ENCODE results near the gene LCN6. TPM values are rescaled to one million over a fixed set of nuclear protein-coding genes. Genes with fewer than 3 reads are reported as not detected.
A peak's percentile ranks its signal among the peaks of the same experiment; 100 is the strongest.

LCN6 gene
- total RNA-seq, 1 donor from 2014 or later, result not detected

GRCh38 chr9:136784997-136785361 lies 36.7 kb upstream of the LCN6 start:
- H3K4me3 Mint-ChIP-seq, result no peak overlapping the region
- no peaks in the 10 kb centered on the region for H3K36me3 Mint-ChIP-seq (ENCODE audit: low read depth)
- peaks cover 23% of the 10 kb centered on the region for H3K4me1 Mint-ChIP-seq
- peaks cover 22% of the 10 kb centered on the region for H3K27me3 Mint-ChIP-seq (ENCODE audit: low read depth)
- no peak overlapping the region for H3K27ac Mint-ChIP-seq (ENCODE audit: unreplicated experiment)
- TF ChIP-seq, protein P1, sequence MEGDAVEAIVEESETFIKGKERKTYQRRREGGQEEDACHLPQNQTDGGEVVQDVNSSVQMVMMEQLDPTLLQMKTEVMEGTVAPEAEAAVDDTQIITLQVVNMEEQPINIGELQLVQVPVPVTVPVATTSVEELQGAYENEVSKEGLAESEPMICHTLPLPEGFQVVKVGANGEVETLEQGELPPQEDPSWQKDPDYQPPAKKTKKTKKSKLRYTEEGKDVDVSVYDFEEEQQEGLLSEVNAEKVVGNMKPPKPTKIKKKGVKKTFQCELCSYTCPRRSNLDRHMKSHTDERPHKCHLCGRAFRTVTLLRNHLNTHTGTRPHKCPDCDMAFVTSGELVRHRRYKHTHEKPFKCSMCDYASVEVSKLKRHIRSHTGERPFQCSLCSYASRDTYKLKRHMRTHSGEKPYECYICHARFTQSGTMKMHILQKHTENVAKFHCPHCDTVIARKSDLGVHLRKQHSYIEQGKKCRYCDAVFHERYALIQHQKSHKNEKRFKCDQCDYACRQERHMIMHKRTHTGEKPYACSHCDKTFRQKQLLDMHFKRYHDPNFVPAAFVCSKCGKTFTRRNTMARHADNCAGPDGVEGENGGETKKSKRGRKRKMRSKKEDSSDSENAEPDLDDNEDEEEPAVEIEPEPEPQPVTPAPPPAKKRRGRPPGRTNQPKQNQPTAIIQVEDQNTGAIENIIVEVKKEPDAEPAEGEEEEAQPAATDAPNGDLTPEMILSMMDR (conservative IDR thresholded peaks at IDR 0.05), result no peak
- H3K9me3 Mint-ChIP-seq, result no peaks in the 10 kb centered on the region
- DNase-seq (ENCODE audit: low read depth, low spot score), result no peak

- peaks cover 23% of the 10 kb centered on the region for H3K4me1 Mint-ChIP-seq
- H3K4me3 Mint-ChIP-seq, result no peak overlapping the region
- no peak for DNase-seq (ENCODE audit: low read depth, low spot score)
- TF ChIP-seq, protein P1 (conservative IDR thresholded peaks at IDR 0.05), result peak; percentile 66
- no peaks in the 10 kb centered on the region for H3K36me3 Mint-ChIP-seq (ENCODE audit: low read depth)
- peaks cover 27% of the 10 kb centered on the region for H3K27me3 Mint-ChIP-seq (ENCODE audit: low read depth)
- H3K9me3 Mint-ChIP-seq, result no peaks in the 10 kb centered on the region
- no peak overlapping the region for H3K27ac Mint-ChIP-seq (ENCODE audit: unreplicated experiment)
Measured at GRCh38 chr9:136784249-136784996, 36.1 kb upstream of the LCN6 start.

DNA sequence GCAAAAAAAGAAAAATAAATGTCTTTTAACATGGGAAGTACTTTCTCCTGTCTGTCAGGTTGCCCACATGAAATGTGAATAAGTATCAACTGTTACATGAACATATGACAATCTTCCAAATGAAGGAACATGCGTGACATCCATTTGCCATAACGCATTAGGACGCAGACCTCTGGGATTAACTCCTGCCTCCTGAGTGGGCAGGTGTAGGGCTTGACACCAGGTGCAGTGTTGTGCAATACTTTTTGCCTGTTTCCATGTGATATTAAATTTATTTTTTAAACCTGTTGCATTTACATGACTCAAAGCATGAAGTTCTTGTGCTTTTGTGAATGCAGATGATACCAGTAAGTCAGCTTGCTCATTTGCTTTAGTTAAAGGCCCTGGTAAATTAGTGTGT lies 34.1 kb upstream of the LCN6 start:
- H3K36me3 Mint-ChIP-seq (ENCODE audit: low read depth), result no peaks in the 10 kb centered on the region
- H3K9me3 Mint-ChIP-seq, result no peaks in the 10 kb centered on the region
- no peak for DNase-seq (ENCODE audit: low read depth, low spot score)
- no peak overlapping the region for H3K27ac Mint-ChIP-seq (ENCODE audit: unreplicated experiment)
- H3K4me1 Mint-ChIP-seq, result peaks cover 16% of the 10 kb centered on the region
- no peak overlapping the region for H3K4me3 Mint-ChIP-seq
- peaks cover 45% of the 10 kb centered on the region for H3K27me3 Mint-ChIP-seq (ENCODE audit: low read depth)
- TF ChIP-seq, protein P1 (conservative IDR thresholded peaks at IDR 0.05), result no peak

DNA sequence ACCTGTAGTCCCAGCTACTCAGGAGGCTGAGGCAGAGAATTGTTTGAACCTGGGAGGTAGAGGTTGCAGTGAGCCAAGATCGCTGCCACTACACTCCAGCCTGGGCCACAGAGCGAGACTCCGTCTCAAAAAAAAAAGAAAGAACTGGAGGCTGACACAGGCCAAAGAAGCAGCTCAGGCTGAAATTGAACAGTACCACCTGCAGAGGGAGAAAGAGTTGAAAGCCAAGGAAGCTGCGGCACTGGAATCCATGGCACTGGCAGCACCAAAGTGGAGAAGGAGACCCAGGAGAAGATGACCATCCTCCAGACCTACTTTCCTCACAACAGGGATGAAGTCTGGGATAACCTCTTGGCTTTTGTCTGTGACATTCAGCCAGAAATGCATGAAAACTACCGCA lies 31.5 kb upstream of the LCN6 start:
- H3K27me3 Mint-ChIP-seq (ENCODE audit: low read depth), result peaks cover 50% of the 10 kb centered on the region
- H3K9me3 Mint-ChIP-seq, result no peaks in the 10 kb centered on the region
- DNase-seq (ENCODE audit: low read depth, low spot score), result no peak
- H3K4me3 Mint-ChIP-seq, result no peak overlapping the region
- H3K36me3 Mint-ChIP-seq (ENCODE audit: low read depth), result no peaks in the 10 kb centered on the region
- TF ChIP-seq, protein P1 (conservative IDR thresholded peaks at IDR 0.05), result no peak
- peaks cover 5% of the 10 kb centered on the region for H3K4me1 Mint-ChIP-seq
- H3K27ac Mint-ChIP-seq (ENCODE audit: unreplicated experiment), result no peak overlapping the region

DNA sequence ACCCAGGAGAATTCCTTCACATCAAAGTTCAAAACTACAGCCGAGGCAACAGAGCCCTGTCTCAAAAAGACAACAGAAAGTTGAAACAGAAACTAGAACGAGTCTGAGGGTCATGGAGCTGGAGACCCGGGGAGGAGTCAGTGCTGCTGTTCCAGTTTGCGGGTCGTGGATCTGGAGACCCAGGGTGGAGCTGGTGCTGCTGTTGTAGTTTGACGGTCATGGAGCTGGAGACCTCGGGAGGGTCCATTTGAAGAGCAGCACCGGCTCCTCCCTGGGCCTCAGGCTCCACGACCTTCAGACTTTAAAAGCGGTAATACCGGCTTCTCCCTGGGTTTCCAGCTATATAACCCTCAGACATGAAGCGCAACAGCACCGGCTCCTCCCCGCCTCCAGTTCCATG lies 29.0 kb upstream of the LCN6 start:
- DNase-seq (ENCODE audit: low read depth, low spot score), result no peak
- no peak overlapping the region for H3K27ac Mint-ChIP-seq (ENCODE audit: unreplicated experiment)
- TF ChIP-seq, protein P1 (conservative IDR thresholded peaks at IDR 0.05), result no peak
- peaks cover 4% of the 10 kb centered on the region for H3K4me1 Mint-ChIP-seq
- peaks cover 11% of the 10 kb centered on the region for H3K9me3 Mint-ChIP-seq
- no peak overlapping the region for H3K4me3 Mint-ChIP-seq
- no peaks in the 10 kb centered on the region for H3K36me3 Mint-ChIP-seq (ENCODE audit: low read depth)
- H3K27me3 Mint-ChIP-seq (ENCODE audit: low read depth), result peaks cover 50% of the 10 kb centered on the region

All from neural crest cell (in vitro differentiated cells).